HG03280 (cell line): Measurements from ENCODE around the gene LALBA.
"Not testable (repeated sequence)": the region's sequence is repeated elsewhere in the genome, so short reads cannot be mapped to it uniquely, and the experiment has no call there.

Experiments
- ATAC-seq: cut with Tn5 transposase; IDR thresholded peaks from one replicate; pipeline ENCODE4 v1.9.1; 2021; ENCODE audit warnings: mild to moderate bottlenecking, moderate library complexity; ENCODE audit not compliant: unreplicated experiment

Gene LALBA

DNA sequence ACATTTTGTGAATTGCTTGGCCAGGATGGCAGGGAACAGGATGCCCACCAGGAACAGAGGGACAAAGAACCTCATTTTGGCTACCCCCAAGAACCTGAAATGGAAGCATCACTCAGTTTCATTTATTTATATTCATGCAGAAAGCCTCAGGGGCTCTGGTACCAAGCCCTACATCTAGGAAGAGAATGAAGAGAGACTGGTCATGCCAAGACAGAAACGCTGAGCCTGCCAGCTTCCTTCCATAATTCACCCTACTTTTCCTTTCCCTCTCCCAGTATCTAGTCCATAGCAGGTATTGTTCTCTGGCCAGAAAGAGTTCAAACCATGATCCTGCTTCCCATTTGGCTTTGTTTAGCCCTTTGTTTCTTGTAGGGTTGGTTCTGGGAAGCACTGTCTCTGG, at the start of gene LALBA:
TSS of gene LALBA (minus strand) at position 101 of the 400 bp plus-strand sequence. CDS start at position 75, 26 bp downstream.
- no peak for ATAC-seq

DNA sequence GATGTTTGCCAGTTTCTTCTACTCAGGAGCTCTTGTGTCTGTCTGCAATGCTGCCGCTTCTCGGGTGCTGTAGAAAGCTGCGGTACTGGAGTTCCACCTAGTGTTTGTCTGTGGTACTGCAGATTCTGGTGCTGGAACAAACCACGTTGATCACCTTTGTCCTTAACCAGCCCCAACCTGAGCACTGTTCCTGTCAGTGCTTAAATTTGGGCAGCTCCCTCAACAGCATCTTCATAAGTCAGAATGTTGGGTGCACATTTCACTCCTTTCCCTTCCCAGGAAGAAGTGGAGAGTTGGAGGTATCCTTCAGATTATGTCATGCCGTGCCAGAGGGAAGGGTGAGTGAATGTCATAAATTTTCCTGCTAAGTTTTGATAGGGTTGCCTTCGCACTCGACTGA, 48.7 kb upstream of the LALBA start:
- peak; percentile 82 for ATAC-seq

DNA sequence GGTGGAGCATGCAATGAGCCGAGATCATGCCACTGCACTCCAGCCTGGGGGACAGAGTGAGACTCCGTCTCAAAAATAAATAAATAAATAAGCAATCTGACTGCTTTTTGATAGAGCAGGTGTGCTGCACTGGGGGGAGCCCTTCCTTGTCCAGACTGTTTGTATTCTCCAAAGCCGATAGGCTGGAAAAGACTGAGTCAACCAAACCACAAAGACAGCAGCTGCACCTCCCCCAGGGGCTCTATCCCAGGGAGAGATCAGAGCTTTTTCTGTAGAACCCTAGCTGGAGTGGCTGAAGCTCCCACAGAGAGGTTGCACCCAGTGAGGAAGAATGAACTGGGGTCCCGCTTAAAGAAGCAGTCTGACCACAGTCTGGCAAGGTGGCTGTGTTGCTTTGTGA, 45.8 kb upstream of the LALBA start:
- ATAC-seq: no peak

DNA sequence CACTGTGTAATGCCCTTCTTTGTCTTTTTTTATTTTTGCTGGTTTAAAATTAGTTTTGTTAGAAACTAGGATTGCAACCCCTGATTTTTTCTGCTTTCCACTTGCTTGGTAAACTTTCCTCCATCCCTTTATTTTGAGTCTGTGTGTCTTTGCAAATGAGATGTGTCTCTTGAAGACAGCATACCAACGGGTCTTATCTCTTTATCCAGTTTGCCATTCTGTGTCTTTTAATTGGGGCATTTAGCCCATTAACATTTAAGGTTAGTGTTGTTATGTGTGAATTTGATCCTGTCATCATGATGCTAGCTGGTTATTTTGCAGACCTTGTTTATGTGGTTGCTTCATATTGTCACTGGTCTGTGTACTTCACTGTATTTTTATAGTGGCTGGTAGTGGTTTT, 43.5 kb upstream of the LALBA start:
- ATAC-seq: no peak

DNA sequence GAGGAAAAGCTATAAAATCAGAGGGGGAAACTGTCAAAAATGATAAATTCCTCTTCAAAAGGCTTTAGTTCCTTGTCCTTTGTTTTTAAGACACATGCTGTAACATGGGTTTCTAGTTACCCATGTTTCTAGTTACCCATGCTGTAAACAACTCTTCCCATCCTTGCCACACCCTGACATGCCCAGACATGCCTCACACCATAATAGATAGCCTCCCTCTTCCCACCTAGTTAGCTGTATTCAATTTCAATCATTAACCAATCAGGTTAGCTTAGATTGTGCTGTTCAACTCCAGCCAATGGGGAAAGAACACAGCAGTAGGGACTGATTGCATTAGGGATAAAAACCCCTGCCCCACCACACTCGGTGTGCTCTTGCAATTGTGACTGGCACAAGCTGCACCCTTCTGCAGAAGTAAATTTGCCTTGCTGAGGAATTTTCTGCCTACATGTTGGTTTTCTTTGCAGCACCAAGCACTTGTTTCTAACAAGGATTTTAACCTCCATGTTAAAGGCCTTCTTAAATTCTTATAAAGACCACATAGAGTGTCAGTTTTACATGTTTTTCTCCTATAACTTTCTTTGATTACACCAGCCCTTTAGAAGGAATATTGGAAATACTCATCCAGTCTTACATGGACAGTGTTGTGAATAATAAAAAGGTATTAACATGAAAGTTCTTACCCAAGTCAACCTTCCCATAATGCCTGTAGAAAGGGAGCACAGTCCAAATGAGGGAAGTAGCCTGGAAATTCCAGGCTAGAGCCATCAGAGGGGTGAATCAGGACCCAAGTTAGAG, 32.5 kb upstream of the LALBA start:
- no peak for ATAC-seq

DNA sequence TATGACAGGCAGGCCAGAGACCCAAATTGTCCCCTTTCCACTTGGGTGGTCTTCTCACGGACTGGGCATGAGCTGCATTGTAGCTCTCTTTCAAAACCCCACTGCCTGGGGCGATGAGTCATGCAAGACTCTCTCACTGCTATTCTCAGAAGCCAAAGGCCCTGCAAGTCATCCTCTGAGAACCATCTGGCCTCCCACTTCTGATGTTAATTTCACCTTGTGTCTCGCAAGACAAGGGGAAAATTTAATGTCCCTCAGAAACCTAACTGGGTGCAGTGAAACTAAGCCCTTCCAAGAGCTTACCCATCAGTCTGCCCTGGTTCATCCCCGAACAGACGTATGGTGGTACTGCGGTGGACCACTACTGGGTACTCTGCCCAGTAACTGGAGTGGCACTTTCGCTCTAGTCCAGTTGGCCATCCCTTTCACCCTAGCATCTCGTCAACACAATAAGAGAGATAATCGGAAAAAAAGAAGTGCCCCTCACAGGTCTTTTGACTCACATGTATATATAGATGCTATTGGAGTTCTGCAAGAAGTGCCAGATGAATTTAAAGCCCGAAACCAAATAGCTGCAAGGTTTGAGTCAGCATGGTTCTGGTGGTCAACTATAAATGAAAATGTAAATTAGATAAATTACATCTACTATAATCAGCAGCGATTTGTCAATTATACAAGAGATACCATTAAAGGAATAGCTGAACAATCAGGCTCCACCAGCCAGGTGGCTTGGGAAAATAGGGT, 31.3 kb upstream of the LALBA start:
- ATAC-seq: peak; percentile 74

DNA sequence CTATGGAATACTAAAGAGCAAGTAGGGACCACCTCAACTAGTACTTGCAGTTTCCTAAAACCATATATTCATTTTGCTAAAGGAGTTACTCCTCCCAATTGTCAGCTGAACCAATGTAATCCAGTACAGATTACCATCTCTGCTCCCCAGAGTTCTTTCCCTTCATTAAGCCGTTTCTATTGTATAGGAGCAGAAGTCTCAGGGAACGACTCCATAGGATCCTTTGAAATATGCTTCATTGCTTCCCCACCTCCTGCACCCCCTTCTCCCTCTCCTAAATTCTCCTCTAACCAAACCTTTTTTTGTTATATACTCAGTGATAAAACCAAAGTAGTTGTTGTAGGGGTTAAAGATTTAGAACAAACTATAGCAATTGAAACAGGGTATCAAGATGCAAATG, 30.7 kb upstream of the LALBA start:
- ATAC-seq: no peak

DNA sequence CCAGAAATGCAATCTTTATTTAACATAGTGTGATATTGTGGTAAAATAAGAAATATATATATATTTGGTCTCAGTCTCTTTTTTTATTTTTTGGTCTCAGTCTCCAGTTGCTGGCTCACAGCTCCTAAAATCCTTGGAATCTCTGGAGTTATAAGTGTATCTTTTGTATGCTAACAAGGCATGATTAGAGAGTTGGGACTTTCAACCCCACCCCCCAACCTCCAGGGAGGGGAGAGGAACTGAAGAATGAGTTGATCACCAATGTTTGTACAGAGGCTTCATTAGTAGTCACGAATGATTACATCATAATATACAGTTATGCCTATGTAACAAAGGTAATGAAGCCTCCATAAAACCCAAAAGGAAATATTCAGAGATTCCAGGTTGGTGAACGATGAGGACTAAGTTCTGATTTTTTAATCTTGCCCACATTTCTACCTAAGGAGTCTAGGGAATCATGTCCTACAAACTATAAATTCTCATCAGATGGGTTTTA, 22.8 kb upstream of the LALBA start:
- no peak for ATAC-seq

DNA sequence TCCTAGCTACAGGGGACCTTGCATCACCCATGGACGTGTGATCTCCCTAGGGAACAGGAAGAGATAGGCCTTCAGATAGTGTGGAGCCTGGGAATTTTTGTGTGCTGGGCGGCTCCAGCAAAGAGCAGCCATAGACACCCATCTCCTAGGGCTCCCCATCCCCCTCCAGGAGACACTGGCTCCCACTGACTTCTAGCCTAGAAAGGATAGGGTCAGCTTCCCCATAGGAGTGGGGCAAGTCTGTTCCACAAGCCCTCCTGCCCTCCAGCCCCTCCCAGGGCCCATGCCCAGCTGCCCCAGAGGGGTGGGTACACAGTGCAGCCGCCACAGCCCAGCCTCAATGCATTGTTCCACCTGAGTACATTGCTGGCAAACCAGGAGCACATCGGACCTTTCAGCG, 16.5 kb upstream of the LALBA start:
- ATAC-seq: no peak

DNA sequence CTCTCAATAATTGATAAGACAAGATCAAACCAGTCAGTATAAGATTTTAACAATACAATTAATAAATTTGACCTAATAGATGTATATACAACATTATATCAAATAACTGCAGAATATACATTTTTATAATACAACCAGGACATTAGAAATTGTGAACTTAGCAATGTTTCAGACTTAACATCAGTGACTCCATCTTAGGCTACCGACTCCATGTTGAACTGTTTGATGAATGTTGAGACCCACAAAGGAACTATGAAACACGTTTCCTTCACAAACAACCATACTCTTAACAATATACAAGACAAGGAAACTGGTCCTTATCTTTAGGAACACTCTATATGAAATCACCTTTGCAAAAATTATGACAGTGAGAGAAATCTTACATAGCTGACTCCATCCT, 13.9 kb upstream of the LALBA start:
- ATAC-seq: no peak

DNA sequence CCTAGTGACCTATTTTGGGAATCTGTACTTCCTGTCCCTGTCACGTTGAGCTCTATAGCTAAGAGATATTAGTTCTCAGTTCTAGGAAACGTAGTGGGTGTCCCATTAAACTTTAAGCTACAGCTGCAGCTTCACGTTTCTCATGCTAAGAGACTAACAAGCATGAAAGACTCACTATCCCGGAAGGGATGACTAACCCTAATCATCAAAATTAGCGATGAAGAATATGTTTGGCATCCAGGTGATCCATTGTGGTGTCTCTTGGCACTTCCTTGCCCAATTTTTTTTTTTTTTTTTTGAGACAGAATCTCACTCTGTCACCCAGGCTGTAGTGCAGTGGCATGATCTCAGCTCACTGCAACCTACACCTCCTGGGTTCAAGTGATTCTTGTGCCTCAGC, 11.0 kb upstream of the LALBA start:
- no peak for ATAC-seq

DNA sequence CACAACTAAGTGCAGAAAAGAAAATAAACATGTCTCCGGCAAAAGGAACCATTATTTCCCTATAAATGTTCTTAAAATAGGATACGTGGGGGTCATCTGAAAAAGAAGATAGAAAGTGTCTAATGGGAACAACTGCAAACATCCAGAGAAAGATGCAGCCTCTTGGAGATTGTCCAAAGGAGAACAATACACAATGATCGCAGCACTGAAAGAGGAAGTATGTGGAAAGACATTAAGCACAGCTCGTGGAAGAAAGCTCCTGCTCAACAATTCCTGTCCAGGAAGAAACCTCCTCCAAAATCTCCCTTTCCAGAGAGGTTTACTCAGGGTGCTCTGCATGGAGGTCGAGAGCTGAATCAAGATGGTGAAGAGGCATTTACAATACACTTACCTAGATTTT, 2.5 kb upstream of the LALBA start:
- ATAC-seq: no peak

DNA sequence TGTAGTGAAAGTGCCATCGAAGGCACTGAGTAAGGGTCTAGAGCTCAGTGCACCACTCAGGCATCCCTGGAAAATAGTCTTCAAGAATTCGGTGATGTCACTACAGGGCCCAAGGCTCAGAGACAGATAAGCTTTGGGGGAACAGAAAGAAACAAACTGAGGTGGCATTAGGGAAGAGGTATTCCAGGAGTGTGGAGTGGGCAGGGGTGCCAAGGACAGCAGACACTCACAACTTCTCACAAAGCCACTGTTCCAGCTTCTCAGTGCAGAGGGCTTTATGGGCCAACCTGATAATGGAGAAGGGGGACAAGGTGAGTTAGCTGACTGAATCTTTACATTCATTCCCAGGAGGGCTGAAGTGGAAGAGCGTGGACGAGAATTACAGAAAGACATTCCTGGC, 2.1 kb downstream of the LALBA start:
- ATAC-seq: no peak

DNA sequence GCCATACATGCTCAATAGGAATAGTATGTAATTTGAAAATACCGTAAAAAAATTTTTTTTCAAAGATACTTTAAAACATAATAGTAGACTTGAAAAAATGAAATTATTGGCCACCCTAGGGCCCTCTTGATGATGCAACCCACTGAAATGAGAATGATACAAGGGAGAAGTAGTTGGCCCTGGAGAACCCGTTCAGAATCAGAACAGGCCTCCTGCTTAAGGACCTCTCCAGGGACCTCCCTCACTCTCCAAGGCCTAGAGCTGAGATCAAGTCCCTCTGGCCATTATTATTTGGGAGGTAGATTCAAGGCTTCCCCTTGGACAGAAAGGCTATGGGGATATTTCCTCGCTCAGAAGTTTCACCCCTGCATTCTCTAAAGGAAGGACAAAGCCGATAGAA, 11.9 kb downstream of the LALBA start:
- no peak for ATAC-seq

DNA sequence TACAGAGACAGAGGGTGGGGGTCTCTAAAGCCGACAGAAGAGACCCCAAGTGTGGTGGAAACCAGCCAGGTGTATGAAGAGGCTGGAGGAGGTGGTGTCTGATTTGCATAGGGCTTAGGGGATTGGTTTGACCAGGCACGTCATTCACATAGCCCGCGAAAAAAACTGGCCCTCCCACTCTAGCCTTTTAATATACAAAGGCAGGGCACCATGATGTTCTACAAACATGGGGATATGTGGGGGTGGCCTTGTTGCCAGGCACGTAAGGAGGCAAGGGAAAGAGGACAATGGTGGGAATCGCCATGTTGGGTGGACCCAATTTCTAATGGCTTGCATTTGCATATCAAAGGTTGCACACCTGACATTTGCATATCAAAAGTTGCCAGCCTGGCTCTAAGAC, 13.2 kb downstream of the LALBA start:
- ATAC-seq: no peak

DNA sequence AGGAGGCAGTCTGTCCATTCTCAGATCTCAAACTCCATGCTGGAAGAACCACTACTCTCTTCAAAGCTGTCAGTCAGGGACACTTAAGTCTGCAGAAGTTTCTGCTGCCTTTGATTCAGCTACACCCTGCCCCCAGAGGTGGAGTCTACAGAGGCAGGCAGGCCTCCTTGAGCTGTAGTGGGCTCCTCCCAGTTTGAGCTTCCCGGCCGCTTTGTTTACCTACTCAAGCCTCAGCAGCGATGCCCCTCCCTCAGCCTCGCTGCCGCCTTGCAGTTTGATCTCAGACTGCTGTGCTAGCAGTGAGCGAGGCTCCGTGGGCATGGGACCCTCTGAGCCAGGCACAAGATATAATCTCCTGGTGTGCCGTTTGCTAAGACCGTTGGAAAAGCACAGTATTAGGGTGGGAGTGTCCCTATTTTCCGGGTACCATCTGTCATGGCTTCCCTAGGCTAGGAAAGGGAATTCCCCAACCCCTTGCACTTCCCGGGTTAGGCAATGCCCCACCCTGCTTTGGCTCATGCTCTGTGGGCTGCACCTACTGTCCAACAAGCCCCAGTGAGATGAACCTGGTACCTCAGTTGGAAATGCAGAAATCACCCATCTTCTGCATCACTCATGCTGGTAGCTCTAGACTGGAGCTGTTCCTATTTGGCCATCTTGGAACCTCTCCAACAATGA, 16.0 kb downstream of the LALBA start:
- not testable (repeated sequence) for ATAC-seq

DNA sequence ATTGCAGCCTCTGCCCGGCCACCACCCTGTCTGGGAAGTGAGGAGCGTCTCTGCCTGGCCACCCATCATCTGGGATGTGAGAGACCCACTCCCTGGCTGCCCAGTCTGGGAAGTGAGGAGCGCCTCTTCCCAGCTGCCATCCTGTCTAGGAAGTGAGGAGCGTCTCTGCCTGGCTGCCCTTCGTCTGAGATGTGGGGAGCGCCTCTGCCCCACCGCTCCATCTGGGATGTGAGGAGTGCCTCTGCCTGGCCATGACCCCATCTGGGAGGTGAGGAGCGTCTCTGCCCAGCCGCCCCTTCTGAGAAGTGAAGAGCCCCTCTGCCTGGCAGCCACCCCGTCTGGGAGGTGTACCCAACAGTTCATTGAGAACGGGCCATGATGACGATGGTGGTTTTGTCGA, 18.2 kb downstream of the LALBA start:
- ATAC-seq: not testable (repeated sequence)

DNA sequence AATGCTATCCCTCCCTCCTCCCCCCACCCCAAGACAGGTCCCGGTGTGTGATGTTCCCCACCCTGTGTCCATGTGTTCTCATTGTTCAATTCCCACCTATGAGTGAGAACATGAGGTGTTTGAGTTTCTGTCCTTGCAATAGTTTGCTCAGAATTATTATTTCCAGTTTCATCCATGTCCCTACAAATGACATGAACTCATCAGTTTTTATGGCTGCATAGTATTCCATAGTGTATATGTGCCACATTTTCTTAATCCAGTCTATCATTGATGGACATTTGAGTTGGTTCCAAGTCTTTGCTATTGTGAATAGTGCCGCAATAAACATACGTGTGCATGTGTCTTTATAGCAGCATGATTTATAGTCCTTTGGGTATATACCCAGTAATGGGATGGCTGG, 22.8 kb downstream of the LALBA start:
- not testable (repeated sequence) for ATAC-seq

DNA sequence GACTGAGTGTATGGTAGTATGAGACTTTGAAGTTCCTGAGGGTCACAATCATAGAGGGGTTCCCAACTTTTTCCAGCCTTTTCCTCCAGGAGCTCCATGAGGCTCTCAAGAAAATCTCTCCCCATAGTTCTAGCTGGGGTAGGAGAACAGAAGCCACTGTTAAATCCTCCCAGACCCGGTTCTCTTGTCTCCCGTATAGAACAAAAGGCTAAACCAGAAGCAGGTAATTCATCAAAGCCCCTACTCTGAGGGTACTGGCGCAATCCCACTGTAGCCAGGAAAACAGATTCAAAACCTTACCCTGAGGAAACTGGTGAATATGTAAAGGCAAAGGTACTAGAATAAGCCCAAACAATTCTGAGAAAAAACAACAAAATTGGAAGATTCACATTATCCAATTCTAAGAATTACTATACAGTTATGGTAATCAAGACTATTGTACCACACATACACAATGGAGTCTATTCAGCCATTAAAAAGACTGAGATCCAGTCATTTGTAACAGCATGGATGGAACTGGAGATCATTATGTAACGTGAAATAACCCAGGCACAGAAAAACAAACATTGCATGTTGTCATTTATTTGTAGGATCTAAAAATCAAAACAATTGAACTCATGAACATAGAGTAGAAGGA, 23.9 kb downstream of the LALBA start:
- no peak for ATAC-seq

DNA sequence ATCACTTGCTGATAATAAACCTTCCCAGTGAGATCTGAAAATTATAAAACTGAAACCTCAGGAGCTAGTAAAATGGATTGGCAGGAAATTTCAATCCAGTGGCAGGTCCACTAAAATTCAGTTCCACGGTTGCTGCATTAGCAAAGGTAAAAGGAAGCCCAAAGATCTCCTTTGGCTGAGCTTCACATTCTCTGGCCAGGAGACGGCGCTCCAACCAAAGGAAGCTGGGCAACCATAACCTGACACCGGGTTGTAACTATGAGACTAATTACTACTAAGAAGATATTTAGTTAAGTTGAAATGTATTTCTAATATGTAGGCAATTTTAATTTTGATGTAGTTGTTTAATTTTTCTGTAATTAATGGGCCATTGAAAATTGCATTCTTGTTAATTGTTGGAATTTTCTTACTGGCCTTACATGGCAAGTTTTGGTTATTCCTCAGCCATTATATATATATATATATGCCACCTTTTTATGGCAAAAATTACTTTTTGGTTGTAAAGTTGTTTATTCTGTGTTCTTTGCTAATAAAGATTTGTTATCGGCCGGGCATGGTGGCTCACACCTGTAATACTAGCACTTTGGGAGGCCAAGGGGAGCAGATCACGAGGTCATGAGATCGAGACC, 27.4 kb downstream of the LALBA start:
- ATAC-seq: no peak

DNA sequence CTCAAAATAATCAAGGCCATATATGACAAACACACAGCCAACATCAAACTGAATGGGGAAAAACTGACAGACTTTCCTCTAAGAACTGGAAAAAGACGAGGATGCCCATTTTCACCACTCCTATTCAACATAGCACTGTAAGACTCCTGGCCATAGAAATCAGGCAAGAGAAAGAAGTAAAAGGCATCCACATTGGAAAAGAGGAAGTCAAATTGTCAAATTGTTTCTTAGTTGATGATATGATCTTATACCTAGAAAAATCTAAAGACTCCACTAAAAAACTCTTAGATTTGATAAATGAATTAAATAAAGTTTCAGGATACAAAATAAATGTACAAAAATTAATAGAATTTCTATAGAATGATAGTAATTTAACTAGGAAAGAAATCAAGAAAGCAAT, 33.2 kb downstream of the LALBA start:
- ATAC-seq: no peak
